ENCODE measurements around the gene FGF23.
A peak's percentile ranks its signal among the peaks of the same experiment; 100 is the strongest.

The FGF23 gene

GRCh38 chr12:4383304-4383865 is 3.9 kb upstream of the FGF23 start:
- no peak for DNase-seq (ENCODE audit: low read depth)

DNA sequence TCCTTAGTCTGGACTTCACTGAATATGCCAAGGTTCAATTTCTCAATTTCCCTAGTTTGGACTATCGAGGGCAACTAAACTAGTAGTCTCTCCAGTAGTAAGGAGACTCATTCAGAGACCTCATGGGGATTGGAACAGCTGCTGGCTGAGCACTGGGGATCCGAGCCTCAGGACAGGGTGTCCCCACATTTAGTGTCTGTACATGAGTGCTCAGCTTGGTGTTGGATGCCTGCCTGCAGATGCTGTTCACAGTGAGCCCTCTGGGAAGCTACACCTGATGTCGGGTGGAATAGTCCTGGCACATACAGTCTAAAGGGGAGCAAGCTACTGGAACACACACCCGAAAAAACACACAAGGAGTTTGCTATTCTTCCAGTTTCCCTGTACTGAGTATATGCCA is 820 bp upstream of the FGF23 start:
- no peak for DNase-seq (ENCODE audit: low read depth)

DNA sequence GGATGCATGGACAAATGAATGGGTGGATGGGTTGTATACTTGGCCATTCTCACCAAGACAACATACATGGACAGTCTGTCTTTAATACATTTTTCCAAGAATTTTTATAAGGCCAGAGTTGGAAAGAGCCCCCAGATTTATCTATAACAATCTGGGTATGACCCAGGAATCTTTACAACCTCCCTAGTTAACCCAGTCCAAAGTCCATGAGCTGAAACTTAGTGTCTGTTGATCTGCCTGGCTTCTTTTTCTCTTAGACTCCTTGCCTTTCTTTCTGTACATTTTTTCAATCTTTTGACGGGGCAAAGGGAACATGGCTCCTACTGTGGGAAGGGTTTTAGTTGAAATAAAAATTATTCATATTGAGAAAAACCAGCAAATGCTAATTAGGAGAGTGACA is 740 bp downstream of the FGF23 start:
- no peak for DNase-seq (ENCODE audit: low read depth)

- no peak for DNase-seq (ENCODE audit: low read depth)
Observed at GRCh38 chr12:4375449-4375848, 4.1 kb downstream of the FGF23 start.

GRCh38 chr12:4372653-4373052 is 6.9 kb downstream of the FGF23 start:
- DNase-seq (ENCODE audit: low read depth): no peak

DNA sequence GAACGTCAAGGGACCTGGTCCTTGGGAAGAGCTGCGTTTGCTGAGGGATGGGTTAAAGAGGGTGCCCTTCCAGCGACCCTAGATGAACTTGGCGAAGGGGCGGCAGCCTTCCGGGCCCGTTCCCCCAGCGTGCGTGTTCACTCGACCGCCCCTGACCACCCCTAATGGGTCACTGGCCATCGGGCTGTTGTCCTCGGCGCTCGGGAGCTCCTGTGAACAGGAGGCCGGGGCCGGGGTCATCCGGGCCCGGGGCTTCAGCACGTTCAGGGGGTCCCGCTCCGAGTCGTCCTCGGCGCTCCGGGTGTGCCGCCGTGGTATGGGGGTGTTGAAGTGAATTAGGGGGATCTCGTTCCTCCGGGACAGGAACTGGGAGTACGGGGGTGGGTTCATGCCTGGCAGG is 9.2 kb downstream of the FGF23 start:
- no peak for DNase-seq (ENCODE audit: low read depth)

- no peak for DNase-seq (ENCODE audit: low read depth)
Observed at GRCh38 chr12:4369548-4369947, 10.0 kb downstream of the FGF23 start.

DNA sequence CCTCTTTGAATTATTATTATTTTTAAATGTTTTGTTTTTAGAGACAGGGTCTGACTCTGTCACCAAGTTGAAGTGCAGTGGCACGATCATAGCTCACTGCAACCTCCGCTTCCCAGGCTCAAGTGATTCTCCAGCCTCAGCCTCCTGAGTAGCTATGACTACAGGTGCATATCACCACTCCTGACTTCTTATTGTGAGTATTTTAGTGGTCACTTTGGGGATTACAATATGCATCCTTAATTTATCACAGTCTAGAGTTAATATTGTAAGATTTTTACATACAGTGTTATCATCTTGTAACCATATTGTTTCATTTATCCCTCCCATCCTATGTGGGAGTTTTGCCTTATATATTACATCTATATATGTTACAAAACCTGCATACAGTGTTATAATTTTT is 13.4 kb downstream of the FGF23 start:
- DNase-seq (ENCODE audit: low read depth): no peak

DNA sequence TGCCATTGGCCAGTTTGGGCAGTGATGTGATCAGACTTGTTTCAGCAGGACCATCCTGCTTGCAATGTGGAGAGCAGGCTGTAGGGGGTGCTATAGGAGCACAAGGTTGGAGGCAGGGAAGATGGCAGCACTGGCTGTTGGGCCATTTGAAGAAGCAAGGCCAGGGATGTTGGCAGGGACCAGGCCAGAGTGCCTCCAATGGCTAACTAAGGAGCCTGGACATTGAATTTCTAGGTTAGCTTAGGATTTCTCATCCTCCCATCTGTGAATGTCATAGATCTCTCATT is 23.5 kb downstream of the FGF23 start:
- DNase-seq (ENCODE audit: low read depth): peak; percentile 9

GRCh38 chr12:4355156-4356040 is 24.1 kb downstream of the FGF23 start:
- DNase-seq (ENCODE audit: low read depth): no peak

- peak; percentile 7 for DNase-seq (ENCODE audit: low read depth)
Observed at GRCh38 chr12:4353785-4354208, 25.7 kb downstream of the FGF23 start.

DNA sequence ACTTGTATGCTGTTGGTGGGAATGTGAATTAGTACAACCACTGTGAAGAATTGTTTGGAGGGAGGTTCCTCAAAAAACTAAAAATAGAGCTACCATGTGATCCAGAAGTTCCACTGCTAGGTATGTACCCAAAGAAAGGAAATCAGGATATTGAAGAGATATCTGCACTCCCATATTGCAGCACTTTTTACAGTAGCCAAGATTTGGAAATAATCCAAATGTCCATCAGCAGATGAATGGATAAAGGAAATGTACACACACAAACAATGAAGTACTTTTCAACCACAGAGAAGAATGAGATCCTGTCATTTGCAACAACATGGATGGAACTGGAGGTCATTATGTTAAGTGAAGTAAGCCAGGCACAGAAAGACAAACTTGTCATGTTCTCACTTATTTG is 32.6 kb downstream of the FGF23 start:
- DNase-seq (ENCODE audit: low read depth): no peak

- no peak for DNase-seq (ENCODE audit: low read depth)
Observed at GRCh38 chr12:4331842-4332241, 47.7 kb downstream of the FGF23 start.

GRCh38 chr12:4331221-4331620 is 48.3 kb downstream of the FGF23 start:
- DNase-seq (ENCODE audit: low read depth): no peak

- DNase-seq (ENCODE audit: low read depth): no peak
Observed at GRCh38 chr12:4330203-4330602, 49.3 kb downstream of the FGF23 start.

DNA sequence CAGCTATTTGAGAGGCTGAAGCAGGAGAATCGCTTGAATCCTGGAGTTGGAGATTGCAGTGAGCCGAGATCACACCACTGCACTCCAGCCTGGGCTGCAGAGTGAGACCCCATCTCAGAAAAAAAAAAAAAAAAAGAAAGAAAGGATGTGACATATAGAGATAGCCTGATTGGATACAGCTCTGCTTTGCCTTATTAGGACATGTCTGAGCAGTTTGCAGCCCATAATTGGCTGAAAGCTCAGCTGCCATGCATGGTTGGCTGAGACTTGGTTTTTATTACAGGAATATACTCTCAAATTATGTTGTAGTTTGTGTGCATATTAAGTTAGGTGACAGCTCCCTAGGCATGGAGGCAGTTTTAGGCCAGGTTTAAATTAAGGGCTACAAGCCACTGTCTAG is 52.2 kb downstream of the FGF23 start:
- no peak for DNase-seq (ENCODE audit: low read depth)

DNA sequence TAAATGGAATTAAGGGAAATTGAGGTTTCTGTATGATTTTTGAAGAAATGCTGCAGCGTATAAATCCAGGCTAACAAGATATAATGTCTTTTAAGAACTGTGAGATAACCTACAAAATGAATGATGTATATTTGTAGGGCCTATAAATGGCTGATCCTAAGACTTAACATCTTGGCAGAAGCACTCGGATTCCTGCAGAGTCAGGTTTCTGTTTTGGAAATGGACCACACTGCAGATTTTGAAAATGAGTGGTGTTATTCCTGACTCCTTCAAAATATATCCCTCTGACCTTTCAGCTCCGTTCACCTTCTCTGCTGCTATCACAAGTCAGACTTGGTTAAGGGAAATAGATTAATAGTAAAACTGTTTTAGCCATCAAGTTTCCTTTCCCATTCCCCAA is 53.5 kb downstream of the FGF23 start:
- DNase-seq (ENCODE audit: low read depth): no peak

GRCh38 chr12:4324366-4324765 is 55.1 kb downstream of the FGF23 start:
- no peak for DNase-seq (ENCODE audit: low read depth)

- DNase-seq (ENCODE audit: low read depth): no peak
Observed at GRCh38 chr12:4323396-4323795, 56.1 kb downstream of the FGF23 start.

GRCh38 chr12:4322726-4323125 is 56.8 kb downstream of the FGF23 start:
- DNase-seq (ENCODE audit: low read depth): no peak

GRCh38 chr12:4320853-4321701 is 58.4 kb downstream of the FGF23 start, which contains the start of gene TIGAR:
Gene TIGAR (plus strand): TSS chr12:4321213. CDS start chr12:4321272, 59 bp downstream.
- DNase-seq (ENCODE audit: low read depth): peak; percentile 95

DNA sequence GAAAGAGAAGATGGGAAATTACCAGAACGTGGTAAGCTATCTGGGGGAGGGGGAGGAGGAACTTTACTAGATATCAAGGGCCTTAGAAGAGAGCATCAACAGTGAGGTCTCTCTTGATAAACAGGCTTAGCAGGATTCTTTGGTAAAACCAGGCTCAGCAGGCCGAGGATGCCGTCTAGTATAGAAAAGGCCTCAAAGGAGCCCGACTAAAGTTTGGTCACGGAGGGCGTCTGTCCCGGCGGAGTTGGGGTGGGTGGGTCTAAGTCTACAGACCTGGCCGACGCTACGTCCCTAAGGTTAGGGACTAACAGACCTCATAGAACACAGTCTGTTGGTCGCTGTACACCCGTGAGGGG is 59.0 kb downstream of the FGF23 start:
- no peak for DNase-seq (ENCODE audit: low read depth)
